ENCODE data around the gene CHPF2. TPM values are rescaled to one million over a fixed set of nuclear protein-coding genes. Genes with fewer than 3 reads are reported as not detected.

Gene CHPF2
- total RNA-seq, 6 experiments from 2014 or later: 11.9 to 20.7 (median 17.7) TPM

DNA sequence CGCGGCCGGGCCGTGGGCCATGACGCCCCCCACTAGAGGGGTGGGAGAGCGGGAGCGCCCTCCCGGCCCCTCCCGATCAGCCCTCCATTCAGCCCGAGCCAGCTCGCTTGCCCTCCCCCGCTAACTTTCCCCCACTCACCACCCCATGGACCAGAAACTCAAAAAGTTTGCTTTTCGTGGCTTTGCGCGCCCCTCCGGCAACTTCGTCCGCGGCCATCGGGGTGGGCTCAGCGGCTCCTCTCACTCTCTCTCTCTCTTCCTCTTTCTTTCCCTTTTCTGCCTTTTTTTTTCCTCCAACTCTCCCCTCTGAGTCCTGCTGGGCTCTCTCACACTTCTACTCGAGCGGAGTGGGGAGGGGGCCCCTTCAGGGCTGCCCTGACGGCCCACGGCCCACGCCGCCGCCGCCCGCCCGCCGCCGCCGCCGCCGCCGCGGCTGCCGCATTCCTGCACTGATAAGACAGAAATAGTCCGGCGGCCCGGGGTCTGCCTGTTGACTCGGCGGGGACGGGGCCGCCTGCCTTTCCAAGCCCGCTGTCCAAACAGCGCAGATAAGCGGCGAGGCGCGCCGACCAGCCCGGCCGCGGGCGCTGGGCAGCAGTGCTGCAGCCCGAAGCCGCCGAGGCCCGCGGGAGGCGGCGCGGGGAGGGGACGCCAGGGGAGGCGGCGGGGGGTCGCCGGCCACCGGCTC is 16.2 kb downstream of the CHPF2 start, which contains the start of gene SMARCD3:
SMARCD3 (minus strand) TSS at position 349 of the 688 bp plus-strand sequence; CDS start at position 217, 132 bp downstream.
- peak within 1 kb of the TSS; percentile 44 to 70 (median 52) for H3K27ac ChIP-seq
- 1% methylated on average over 31 of the region's 71 CpGs for WGBS (ENCODE audit: insufficient coverage, low coverage, low lambda C conversion rate, missing lambda C conversion rate)
- peak; percentile 39 to 61 (median 50) for ATAC-seq
- H3K27me3 ChIP-seq: peaks cover 0 to 8% of the 10 kb centered on the region in 2 donors
- TF ChIP-seq CTCF (IDR thresholded peaks at IDR 0.05): no peak
- peaks cover 0 to 26% (median 0%) of the 10 kb centered on the region in 4 donors for H3K4me1 ChIP-seq
- no peaks in the 10 kb centered on the region for H3K36me3 ChIP-seq
- H3K9me3 ChIP-seq: no peaks in the 10 kb centered on the region
- DNase-seq: peak; percentile 59 to 65 (median 62)
- intact Hi-C loops (cut with DNase I): no loop called here
- peak within 1 kb of the TSS; percentile 28 to 50 (median 38) for H3K4me3 ChIP-seq

- no peaks in the 10 kb centered on the region for H3K9me3 ChIP-seq
- 13% methylated on average over 13 of the region's 45 CpGs for WGBS (ENCODE audit: insufficient coverage, low coverage, low lambda C conversion rate, missing lambda C conversion rate)
- DNase-seq (peak in 2 of 3 donors; percentile 47 to 66), ATAC-seq (peak; percentile 30 to 56 (median 44))
- H3K4me1 ChIP-seq: peaks cover 0 to 23% (median 0%) of the 10 kb centered on the region in 4 donors
- H3K27ac ChIP-seq: peak overlapping the region; percentile 44 to 70 (median 52)
- no peaks in the 10 kb centered on the region for H3K36me3 ChIP-seq
- peaks cover 0 to 8% of the 10 kb centered on the region in 2 donors for H3K27me3 ChIP-seq
- no peak for TF ChIP-seq POLR2A (IDR thresholded peaks at IDR 0.05)
- intact Hi-C loops (cut with DNase I): no loop called here
- peak overlapping the region; percentile 28 to 50 (median 38) for H3K4me3 ChIP-seq
Observed at GRCh38 chr7:151249034-151249731, 16.9 kb downstream of the CHPF2 start.

- no peaks in the 10 kb centered on the region for H3K36me3 ChIP-seq
- ATAC-seq: peak in 1 of 4 donors; percentile 11
- no peak for DNase-seq
- 7% methylated on average over 4 of the region's 5 CpGs for WGBS (ENCODE audit: insufficient coverage, low coverage, low lambda C conversion rate, missing lambda C conversion rate)
- peaks cover 0 to 8% of the 10 kb centered on the region in 2 donors for H3K27me3 ChIP-seq
- H3K4me3 ChIP-seq: no peak overlapping the region
- intact Hi-C loops (cut with DNase I): no loop called here
- peaks cover 0 to 19% (median 0%) of the 10 kb centered on the region in 4 donors for H3K4me1 ChIP-seq
- no peak for TF ChIP-seq CTCF (IDR thresholded peaks at IDR 0.05)
- no peak for TF ChIP-seq POLR2A (IDR thresholded peaks at IDR 0.05)
- peak overlapping the region; percentile 44 to 70 (median 52) for H3K27ac ChIP-seq
- H3K9me3 ChIP-seq: no peaks in the 10 kb centered on the region
Observed at GRCh38 chr7:151249732-151250072, 17.4 kb downstream of the CHPF2 start.

GRCh38 chr7:151250181-151251132 is 18.2 kb downstream of the CHPF2 start:
- DNase-seq: no peak
- intact Hi-C loops (cut with DNase I): no loop called here
- no peak overlapping the region for H3K4me3 ChIP-seq
- TF ChIP-seq CTCF (IDR thresholded peaks at IDR 0.05) (no peak), POLR2A (IDR thresholded peaks at IDR 0.05) (no peak)
- no peak for ATAC-seq
- H3K27ac ChIP-seq: no peak overlapping the region
- H3K36me3 ChIP-seq: no peaks in the 10 kb centered on the region
- peaks cover 0 to 15% (median 0%) of the 10 kb centered on the region in 4 donors for H3K4me1 ChIP-seq
- peaks cover 0 to 2% of the 10 kb centered on the region in 2 donors for H3K27me3 ChIP-seq
- WGBS (ENCODE audit: insufficient coverage, low coverage, low lambda C conversion rate, missing lambda C conversion rate): 60% methylated on average over 6 of the region's 7 CpGs
- no peaks in the 10 kb centered on the region for H3K9me3 ChIP-seq
